Stimulated activated effector memory CD8-positive, alpha-beta T cell treated with anti-CD3 and anti-CD28 coated beads, Interleukin-12 subunit alpha, Interleukin-12 subunit beta, amount 100 ng/mL, for 72 hours (primary cell): ENCODE data around the gene MLH3.
"Not testable (repeated sequence)": the region's sequence is repeated elsewhere in the genome, so short reads cannot be mapped to it uniquely, and the experiment has no call there.

Source experiments
- ATAC-seq: fragments of 150-1000 bp; cut with Tn5 transposase; 2 replicates; pipeline ENCODE4 v1.10.0; 2021
- DNase-seq, 2 donors: peaks; one replicate each; pipeline ENCODE4 v3.0.0; 2021 to 2022; ENCODE audit warnings: low spot score in 2 of 2
- H3K27ac Mint-ChIP-seq: one replicate; pipeline ENCODE4 v1.8.0; 2022; ENCODE audit warnings: mild to moderate bottlenecking, mixed read lengths
- H3K36me3 Mint-ChIP-seq: one replicate; pipeline ENCODE4 v1.8.0; 2022; ENCODE audit warnings: mild to moderate bottlenecking, mixed read lengths
- H3K4me1 Mint-ChIP-seq: one replicate; pipeline ENCODE4 v1.8.0; 2022; ENCODE audit warnings: mixed read lengths
- H3K4me3 Mint-ChIP-seq: one replicate; pipeline ENCODE4 v1.8.0; 2022; ENCODE audit warnings: mild to moderate bottlenecking, mixed read lengths
- H3K9me3 Mint-ChIP-seq: one replicate; pipeline ENCODE4 v1.8.0; 2022; ENCODE audit warnings: mixed read lengths

Gene MLH3

DNA sequence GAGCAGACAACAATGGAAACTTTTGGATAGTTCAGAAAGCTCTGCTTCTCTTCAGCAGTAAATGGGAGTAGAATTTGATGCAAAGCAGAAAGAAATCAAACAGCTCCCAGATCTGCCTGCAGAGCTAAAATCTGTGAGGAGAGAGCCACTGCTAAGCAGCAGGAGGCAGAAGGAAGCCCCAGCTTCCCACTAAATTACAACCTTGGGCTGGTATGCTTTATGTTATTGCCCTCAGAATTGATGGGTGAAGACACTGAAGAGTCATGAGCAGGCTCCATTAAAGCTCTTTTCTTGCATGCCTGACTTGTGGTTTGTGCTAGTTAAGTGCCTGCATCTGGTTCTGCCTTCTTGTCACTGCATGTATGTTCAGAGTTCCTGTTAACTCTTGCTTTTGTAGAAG, 26.5 kb upstream of the MLH3 start:
- no peak for ATAC-seq

DNA sequence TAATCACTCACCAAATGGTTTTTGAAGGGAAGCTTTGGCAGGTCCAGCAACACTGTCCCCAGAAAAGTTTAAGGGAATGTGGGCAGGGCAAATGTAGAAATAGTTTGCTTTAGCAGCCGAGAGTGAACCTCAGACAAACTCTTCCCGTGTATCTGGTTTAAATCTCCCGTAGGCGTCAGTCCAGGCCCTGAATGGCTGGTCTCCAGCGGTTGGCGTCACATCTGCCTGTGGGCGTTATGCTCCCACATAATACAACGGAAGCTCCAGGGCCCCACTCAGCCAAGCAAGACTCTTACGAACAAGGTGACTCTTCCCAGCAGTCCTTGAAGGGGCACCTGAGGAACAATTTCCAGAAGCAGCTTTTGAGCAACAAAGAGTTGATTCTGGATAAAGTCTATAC, 19.1 kb upstream of the MLH3 start:
- H3K4me1 Mint-ChIP-seq = peaks cover 6% of the 10 kb centered on the region
- no peaks in the 10 kb centered on the region for H3K9me3 Mint-ChIP-seq
- H3K4me3 Mint-ChIP-seq = no peak overlapping the region
- no peak overlapping the region for H3K27ac Mint-ChIP-seq
- ATAC-seq = no peak
- DNase-seq = no peak
- H3K36me3 Mint-ChIP-seq = no peaks in the 10 kb centered on the region

More for the DNA sequence above, 26.5 kb upstream of the MLH3 start:
- no peak for DNase-seq
- H3K9me3 Mint-ChIP-seq = no peaks in the 10 kb centered on the region
- no peaks in the 10 kb centered on the region for H3K36me3 Mint-ChIP-seq
- H3K4me3 Mint-ChIP-seq = no peak overlapping the region
- H3K4me1 Mint-ChIP-seq = no peaks in the 10 kb centered on the region
- H3K27ac Mint-ChIP-seq = peak overlapping the region; percentile 34

DNA sequence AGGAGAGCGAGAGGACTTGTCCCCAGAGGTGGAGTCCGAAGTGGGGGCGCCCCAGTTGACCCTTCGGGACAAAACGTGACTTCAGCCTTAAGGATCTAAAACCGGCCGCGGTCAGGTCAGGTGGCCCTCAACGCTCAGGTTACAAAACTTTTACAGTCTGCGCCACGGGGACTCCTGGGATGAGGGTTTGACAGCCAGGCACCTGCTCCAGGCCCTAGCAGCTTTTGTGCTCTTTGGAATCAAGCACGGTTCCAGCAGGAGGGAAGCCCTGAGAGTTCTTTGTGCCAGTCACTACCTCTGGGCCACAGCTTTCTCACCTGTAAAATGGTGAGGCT, 18.5 kb upstream of the MLH3 start:
- H3K36me3 Mint-ChIP-seq = no peaks in the 10 kb centered on the region
- H3K9me3 Mint-ChIP-seq = no peaks in the 10 kb centered on the region
- H3K27ac Mint-ChIP-seq = no peak overlapping the region
- H3K4me3 Mint-ChIP-seq = no peak overlapping the region
- H3K4me1 Mint-ChIP-seq = peaks cover 6% of the 10 kb centered on the region
- ATAC-seq = no peak
- DNase-seq = no peak

DNA sequence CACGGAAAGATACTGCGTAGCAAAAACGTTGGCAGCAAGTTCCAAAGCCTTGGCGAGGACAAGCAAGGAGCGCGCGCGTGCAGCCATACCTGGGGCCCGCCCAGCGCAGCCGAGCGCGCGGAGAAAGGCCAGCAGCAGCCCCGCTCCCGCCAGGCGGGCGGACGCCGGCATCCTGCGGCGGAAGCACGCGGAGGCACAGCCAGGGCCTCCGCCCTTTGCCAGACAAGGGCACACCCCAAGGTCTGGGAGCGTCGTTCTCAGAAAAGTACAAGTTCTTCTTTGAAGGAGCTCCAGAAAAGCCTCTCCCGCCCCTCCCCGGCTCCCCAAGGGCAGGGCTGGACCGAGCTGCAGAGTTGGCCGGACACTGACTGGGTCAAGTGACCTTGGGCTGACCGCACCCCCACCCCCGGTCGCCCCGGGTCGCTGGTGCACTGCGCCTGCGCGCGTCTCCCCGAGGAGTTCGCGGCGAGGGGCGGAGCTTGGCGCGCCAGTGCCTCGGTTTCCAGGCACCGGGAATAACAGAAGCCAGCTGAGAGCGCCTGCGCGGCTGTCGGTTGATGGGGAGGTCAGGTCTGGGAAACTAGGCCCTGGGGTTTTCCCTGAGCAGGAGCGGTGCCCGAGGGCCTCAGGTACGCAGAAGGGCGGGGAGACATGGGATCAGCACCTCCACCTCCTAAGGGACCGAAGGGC, 18.0 kb upstream of the MLH3 start, which contains the start of gene ZC2HC1C:
TSS of gene ZC2HC1C (plus strand) at position 521 of the 690 bp plus-strand sequence. CDS start 933 bp downstream, outside the sequence.
- DNase-seq (peak; percentile 72 to 91), ATAC-seq (peak; percentile 96)
- Mint-ChIP-seq H3K9me3 (no peaks in the 10 kb centered on the region), H3K4me1 (peaks cover 8% of the 10 kb centered on the region), H3K27ac (no peak within 1 kb of the TSS), H3K4me3 (no peak within 1 kb of the TSS), H3K36me3 (no peaks in the 10 kb centered on the region)

DNA sequence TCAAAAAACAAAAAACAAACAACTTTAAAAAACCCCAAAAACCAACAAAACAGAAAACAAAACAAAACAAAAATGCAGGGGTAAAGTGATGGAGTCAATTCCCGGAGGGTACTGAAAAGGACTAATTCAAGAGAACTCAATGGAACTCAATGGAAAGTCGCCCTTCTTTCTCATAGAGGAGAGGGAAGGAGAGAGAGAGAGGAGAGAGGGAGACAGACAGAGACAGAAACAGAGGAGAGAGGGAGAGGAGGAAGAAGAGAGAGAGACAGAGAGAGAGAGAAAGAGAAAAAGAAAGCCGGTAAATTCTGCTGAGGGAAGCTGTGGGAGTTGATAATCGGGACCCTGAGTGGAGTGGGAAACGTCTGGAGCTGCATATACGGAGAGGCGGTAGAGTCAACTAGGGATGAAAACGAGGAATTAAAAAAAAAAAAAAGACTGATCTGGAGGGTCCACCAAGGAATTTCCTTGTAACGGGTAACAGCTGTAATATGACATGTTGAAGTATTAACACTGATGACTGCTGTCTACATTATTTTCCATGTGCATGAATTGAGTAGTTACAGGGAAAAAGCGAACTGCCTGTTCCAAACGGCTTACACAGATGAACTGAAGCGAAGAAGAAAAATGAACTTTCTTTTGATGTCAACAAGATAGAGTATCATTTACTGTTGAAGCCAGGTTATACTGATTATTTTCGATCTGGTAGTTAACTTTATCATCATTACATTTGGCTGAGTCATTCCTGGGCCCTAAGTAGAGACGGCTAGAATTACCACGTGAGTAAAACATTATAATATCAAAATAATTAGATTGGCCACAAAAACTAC, 17.2 kb upstream of the MLH3 start:
- Mint-ChIP-seq H3K4me3 (no peak overlapping the region), H3K4me1 (peaks cover 15% of the 10 kb centered on the region), H3K9me3 (no peaks in the 10 kb centered on the region), H3K36me3 (no peaks in the 10 kb centered on the region), H3K27ac (no peak overlapping the region)
- ATAC-seq (peak; percentile 17), DNase-seq (no peak)

DNA sequence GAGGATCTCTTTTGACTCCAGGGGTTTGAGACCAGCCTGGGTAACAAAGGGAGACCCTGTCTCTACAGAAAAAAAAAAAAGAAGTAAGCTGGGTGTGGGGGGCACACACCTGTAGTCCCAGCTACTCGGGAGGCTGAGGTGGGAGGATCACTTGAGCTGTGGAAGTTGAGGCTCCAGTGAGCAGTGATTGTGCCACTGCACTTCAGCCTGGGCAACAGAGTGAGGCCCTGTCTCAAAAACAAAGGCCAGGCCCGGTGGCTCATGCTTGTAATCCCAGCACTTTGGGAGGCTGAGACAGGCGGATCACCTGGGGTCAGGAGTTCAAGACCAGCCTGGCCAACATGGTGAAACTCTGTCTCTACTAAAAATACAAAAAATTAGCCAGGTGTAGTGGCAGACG, 16.5 kb upstream of the MLH3 start:
- not testable (repeated sequence) for H3K36me3 Mint-ChIP-seq, ATAC-seq, H3K9me3 Mint-ChIP-seq, DNase-seq, H3K27ac Mint-ChIP-seq, H3K4me3 Mint-ChIP-seq
- H3K4me1 Mint-ChIP-seq = peaks cover 23% of the 10 kb centered on the region

DNA sequence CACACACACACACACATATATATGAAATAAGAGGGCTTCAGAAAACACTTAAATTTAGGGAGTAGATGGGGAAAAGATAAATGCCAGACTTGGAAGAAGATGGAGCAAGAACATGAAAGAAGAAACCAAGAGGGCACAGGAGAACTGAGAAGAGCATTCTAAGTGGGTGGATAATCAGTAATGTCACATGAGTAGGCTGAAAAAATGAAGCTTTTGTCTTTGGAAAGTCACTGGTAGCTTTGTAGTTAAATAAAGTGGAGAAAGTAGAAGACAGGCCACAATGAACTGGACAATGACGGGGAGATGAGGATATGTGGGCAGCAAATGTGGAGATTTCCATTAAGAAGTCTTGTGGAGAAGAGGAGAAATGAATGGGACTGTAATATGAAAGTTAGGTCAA, 15.9 kb upstream of the MLH3 start:
- H3K9me3 Mint-ChIP-seq = no peaks in the 10 kb centered on the region
- DNase-seq (no peak), ATAC-seq (no peak)
- peaks cover 7% of the 10 kb centered on the region for H3K36me3 Mint-ChIP-seq
- H3K4me1 Mint-ChIP-seq = peaks cover 25% of the 10 kb centered on the region
- no peak overlapping the region for H3K27ac Mint-ChIP-seq
- H3K4me3 Mint-ChIP-seq = no peak overlapping the region

DNA sequence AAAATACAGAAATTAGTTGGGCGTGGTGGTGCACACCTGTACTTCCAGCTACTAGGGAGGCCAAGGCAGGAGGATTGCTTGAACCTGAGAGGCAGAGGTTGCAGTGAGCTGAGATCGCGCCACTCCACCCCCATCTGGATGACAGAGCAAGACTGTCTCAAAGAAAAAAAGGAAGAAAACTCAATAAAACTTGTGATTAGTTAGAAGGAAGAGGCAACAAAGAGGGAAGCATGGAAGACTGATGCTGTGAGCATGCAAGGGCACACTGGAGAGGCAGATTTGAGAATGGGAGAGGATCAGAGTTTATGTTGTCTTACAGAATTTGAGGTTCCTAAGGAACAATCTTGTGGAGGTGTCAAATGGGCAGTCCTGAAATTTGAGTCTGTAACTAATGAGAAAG, 15.4 kb upstream of the MLH3 start:
- H3K27ac Mint-ChIP-seq = no peak overlapping the region
- H3K36me3 Mint-ChIP-seq = peaks cover 12% of the 10 kb centered on the region
- no peak overlapping the region for H3K4me3 Mint-ChIP-seq

DNA sequence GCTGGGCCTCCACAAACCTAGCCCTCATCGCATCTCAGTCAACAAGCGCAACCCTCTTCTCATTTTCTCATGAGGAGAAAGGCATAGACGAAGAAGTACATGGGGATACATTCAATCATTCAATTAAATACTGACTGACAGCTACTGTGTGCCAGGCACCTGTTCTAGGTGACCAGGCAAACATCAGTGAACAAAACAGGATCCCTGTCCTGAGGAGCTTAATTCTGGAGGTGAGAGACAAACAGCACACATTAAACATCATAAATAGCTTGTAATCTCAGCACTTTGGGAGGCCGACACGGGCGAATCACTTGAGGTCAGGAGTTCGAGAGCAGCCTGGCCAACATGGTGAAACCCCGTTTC, 12.9 kb upstream of the MLH3 start:
- Mint-ChIP-seq H3K4me3 (peak overlapping the region; percentile 100), H3K36me3 (peaks cover 35% of the 10 kb centered on the region), H3K4me1 (peaks cover 26% of the 10 kb centered on the region), H3K27ac (peak overlapping the region; percentile 99), H3K9me3 (no peaks in the 10 kb centered on the region)
- DNase-seq (no peak), ATAC-seq (peak; percentile 33)

More for the DNA sequence above, 15.4 kb upstream of the MLH3 start:
- ATAC-seq (no peak), DNase-seq (no peak)
- no peaks in the 10 kb centered on the region for H3K9me3 Mint-ChIP-seq
- peaks cover 25% of the 10 kb centered on the region for H3K4me1 Mint-ChIP-seq

DNA sequence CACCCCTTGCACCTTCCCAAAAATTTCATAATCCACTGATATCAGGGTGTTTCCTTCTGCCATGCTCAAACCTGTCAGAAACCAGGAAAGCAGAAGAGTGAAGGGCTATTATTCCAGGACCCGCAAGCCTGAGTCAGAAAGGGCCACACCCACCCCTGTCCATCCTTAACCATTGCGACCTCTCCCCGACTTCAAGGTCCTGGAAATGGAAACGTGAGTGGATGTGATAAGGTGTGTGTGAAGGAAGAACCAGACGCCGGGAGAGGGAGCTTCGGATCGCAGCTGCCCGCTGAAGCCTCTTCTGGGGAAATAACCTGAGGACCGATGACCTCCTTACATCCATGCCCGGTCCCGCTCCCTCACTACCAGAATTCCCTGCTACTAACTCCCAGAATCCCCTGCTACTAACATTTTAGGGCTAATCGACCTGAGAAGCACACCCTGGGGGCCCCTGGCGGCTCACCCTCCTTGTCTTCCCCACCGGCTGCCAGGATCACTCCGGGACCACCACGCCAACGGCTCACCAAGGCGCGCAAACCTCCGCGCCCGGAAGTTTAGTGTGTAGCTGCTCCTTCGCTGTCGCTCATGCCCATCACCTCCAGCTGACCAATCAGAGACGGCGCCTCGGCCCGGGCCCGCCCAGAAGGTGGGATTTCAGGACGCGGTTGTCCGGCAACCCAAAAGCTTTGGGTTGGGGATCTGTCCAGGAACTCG, 12.4 kb upstream of the MLH3 start, which contains the start of gene ACYP1:
TSS of gene ACYP1 (minus strand) at position 534 of the 714 bp plus-strand sequence. CDS start at position 63, 471 bp downstream.
- Mint-ChIP-seq H3K4me1 (peaks cover 26% of the 10 kb centered on the region), H3K27ac (peak within 1 kb of the TSS; percentile 99), H3K4me3 (peak within 1 kb of the TSS; percentile 100), H3K9me3 (no peaks in the 10 kb centered on the region), H3K36me3 (peaks cover 40% of the 10 kb centered on the region)
- DNase-seq (peak; percentile 88 to 97), ATAC-seq (peak; percentile 100)

DNA sequence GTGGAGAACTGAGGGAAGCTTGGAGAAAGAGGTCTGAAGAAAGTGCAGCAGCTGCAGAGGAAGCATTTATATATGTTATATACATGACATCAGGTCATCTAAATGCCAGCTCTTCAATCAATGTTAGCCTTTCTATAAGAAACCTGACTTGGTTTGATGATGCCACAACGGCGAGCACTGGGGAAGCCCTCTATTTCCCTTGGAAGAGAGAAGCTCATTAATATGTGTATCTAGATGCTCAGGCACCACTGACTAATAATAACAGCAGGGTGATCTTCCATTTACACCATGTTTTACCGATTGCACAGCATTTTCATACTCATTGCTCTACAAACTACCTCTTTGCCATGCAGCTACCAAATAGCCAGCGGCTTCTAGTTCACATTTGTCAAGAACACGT, 11.7 kb upstream of the MLH3 start:
- peaks cover 46% of the 10 kb centered on the region for H3K36me3 Mint-ChIP-seq
- no peaks in the 10 kb centered on the region for H3K9me3 Mint-ChIP-seq
- DNase-seq = no peak
- H3K27ac Mint-ChIP-seq = peak overlapping the region; percentile 99
- ATAC-seq = peak; percentile 3
- H3K4me1 Mint-ChIP-seq = peaks cover 26% of the 10 kb centered on the region
- peak overlapping the region; percentile 100 for H3K4me3 Mint-ChIP-seq

DNA sequence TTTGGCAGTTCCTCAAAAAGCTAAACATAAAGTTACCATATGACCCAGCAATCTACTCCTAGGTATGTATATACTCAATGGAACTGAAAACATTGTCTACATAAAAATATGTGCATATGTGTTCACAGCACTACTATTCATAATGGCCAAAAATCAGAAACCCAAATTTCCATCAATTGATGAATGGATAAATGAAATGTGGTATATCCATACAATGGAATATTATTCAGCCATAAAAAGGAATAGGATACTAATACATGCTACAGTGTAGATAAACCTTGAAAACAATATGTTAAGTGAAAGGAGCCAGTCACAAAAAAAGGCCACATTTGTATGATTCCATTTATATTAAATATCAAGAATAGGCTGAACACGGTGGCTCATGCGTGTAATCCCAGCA, 9.2 kb upstream of the MLH3 start:
- Mint-ChIP-seq H3K4me3 (no peak overlapping the region), H3K4me1 (peaks cover 31% of the 10 kb centered on the region), H3K27ac (no peak overlapping the region), H3K9me3 (no peaks in the 10 kb centered on the region), H3K36me3 (peaks cover 59% of the 10 kb centered on the region)
- ATAC-seq = no peak
- DNase-seq = no peak

DNA sequence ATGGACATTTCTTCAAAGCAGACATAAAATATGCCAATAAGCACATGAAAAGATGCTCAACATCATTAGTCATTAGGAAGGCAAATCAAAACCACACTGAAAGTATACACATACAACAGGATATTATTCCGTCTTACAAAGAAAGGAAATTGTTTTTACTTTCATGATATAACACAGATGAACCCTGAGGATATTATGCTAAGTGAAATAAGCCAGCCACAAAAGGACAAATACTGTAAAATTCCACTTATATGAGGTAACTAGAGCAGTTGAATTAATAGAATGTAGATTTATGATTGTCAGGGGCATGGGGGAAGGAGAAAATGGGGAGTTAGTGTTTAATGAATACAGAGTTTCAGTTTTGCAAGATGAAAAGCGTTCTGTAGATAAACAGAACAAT, 8.4 kb upstream of the MLH3 start:
- Mint-ChIP-seq H3K4me1 (peaks cover 33% of the 10 kb centered on the region), H3K36me3 (peaks cover 64% of the 10 kb centered on the region), H3K27ac (no peak overlapping the region), H3K9me3 (no peaks in the 10 kb centered on the region), H3K4me3 (no peak overlapping the region)
- DNase-seq (no peak), ATAC-seq (no peak)

DNA sequence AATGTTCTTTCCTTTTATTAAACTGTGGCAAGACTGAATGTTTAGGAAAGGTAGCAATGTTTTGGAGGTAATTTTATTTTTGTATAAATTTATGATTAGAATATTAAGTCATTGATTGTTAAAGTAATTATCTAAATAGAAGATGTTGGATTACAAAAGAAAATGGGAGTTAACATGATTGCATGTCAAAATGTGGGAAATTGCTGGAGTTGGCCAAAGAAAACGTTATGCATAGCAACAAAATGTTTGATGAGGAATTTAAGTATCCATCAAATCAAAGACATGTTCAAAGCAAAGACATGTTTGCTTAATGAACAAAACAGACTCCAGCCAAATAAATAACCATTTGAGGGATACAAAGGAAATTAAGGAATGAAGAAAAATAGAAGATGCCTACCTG, 3.2 kb upstream of the MLH3 start:
- no peak overlapping the region for H3K4me3 Mint-ChIP-seq
- ATAC-seq (no peak), DNase-seq (no peak)
- H3K9me3 Mint-ChIP-seq = no peaks in the 10 kb centered on the region
- H3K36me3 Mint-ChIP-seq = peaks cover 78% of the 10 kb centered on the region
- no peak overlapping the region for H3K27ac Mint-ChIP-seq
- H3K4me1 Mint-ChIP-seq = peaks cover 29% of the 10 kb centered on the region

DNA sequence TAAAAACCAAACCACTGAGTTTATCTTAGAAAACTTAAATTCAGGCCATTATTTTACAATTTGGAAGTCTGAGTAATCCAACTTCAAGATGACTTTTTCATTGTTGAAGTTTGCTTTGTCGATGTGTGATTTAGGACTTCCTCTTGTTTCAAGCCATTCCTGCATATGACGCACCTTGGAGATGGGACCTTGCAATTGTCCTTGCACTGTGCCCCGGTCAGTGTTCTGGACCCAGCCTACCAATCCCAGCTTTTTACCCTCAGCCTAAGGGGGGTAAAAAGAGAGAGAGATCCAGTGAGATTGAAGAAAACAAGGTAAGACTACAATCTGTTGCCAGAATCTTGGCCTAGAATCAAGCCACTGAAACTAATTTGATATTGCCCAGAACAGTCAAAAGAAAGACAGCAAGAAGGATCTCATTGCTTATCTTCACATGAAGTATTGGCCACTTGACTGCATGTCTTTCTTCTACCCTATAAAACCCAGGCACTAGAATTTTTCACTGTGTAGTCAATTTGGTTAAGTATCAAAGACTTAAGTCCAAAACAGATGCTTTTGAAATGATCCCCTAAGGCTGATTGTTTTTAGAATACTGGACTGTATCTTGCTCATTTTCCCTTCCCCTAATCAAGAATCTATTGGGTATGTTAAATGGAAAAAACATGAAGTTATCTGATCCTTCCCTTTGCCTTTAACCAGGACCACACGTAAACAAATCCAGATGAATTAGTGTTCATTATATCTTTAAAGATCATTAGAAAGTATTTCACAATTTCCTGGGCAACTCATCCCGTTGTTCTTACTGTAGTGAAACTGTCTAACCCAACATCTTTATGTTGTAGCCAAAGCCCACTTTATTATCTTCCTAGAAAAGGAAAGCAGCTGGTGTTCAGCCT, 2.4 kb upstream of the MLH3 start:
- Mint-ChIP-seq H3K4me1 (peaks cover 30% of the 10 kb centered on the region), H3K4me3 (no peak overlapping the region), H3K36me3 (peaks cover 71% of the 10 kb centered on the region), H3K27ac (peak overlapping the region; percentile 98), H3K9me3 (no peaks in the 10 kb centered on the region)
- ATAC-seq (no peak), DNase-seq (no peak)
